GM18517 (cell line): Measurements from ENCODE around the gene FXYD2.

ENCODE experiments used
- ATAC-seq: cut with Tn5 transposase; IDR thresholded peaks from one replicate; pipeline ENCODE4 v1.9.1; 2021; ENCODE audit warnings: mild to moderate bottlenecking, moderate library complexity; ENCODE audit not compliant: unreplicated experiment

Gene FXYD2

DNA sequence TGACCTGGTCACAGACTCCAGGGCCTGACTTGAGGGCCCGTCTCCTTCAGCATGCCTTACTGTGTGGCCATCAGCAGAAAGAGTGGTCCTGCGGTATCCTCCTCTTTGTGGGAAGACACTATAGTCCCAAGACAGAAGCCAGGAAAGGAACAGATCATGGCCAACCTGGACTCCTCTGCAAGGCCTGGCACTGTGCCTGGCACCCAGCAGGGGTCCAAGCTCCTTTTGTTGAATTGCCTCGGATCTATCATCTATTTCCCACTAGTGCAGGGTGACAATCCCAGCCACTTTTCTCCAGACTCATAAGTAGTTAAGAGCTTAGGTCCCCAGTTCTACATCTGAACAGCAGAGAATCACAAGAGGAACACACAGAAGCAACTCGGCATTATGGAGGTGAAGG is 54.5 kb downstream of the FXYD2 start:
- ATAC-seq, result no peak
